Measurements from ENCODE around the gene SHLD1.
A peak's percentile ranks its signal among the peaks of the same experiment; 100 is the strongest.
"Not testable (repeated sequence)": the region's sequence is repeated elsewhere in the genome, so short reads cannot be mapped to it uniquely, and the experiment has no call there.

The SHLD1 gene

DNA sequence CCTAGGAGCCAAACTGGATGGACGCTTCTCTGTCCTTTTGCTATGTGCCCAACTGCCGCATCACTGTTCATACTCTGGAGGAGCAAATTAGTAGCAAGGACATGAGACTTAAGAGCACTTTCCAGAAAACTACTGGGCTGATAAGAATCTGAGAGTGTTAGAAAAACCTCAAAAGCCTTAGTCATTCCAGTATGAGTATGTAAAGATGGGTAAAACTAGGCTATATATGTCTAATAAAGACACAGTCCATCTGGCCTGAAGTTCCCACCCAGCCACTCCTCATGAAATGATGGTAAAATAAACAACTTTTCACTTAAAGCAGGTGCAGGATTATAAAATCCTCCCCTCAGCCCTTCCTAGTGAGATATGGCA, 30.6 kb downstream of the SHLD1 start:
- TF ChIP-seq, protein P1, sequence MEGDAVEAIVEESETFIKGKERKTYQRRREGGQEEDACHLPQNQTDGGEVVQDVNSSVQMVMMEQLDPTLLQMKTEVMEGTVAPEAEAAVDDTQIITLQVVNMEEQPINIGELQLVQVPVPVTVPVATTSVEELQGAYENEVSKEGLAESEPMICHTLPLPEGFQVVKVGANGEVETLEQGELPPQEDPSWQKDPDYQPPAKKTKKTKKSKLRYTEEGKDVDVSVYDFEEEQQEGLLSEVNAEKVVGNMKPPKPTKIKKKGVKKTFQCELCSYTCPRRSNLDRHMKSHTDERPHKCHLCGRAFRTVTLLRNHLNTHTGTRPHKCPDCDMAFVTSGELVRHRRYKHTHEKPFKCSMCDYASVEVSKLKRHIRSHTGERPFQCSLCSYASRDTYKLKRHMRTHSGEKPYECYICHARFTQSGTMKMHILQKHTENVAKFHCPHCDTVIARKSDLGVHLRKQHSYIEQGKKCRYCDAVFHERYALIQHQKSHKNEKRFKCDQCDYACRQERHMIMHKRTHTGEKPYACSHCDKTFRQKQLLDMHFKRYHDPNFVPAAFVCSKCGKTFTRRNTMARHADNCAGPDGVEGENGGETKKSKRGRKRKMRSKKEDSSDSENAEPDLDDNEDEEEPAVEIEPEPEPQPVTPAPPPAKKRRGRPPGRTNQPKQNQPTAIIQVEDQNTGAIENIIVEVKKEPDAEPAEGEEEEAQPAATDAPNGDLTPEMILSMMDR (IDR thresholded peaks at IDR 0.05; ENCODE audit: insufficient read depth, low read depth, low read length, missing control alignments): no peak
- H3K4me3 ChIP-seq (ENCODE audit: low read depth, low read length): no peak overlapping the region
- DNase-seq (ENCODE audit: low read depth): peak; percentile 34

DNA sequence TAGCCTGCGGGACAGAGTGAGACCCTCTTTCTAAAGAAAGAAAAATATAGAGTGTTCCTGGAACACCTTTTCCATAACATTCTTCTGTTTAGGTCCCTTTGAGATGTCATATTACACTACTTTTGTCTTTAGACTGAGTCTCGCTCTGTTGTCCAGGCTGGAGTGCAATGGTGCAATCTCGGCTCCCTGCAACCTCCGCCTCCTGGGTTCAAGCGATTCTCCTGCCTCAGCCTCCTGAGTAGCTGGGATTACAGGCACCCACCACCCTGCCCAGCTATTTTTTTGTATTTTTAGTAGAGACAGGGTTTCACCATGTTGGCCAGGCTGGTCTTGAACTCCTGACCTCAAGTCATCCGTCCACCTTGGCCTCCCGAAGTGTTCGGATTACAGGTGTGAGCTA, 31.2 kb downstream of the SHLD1 start:
- DNase-seq (ENCODE audit: low read depth); H3K4me3 ChIP-seq (ENCODE audit: low read depth, low read length): not testable (repeated sequence)

DNA sequence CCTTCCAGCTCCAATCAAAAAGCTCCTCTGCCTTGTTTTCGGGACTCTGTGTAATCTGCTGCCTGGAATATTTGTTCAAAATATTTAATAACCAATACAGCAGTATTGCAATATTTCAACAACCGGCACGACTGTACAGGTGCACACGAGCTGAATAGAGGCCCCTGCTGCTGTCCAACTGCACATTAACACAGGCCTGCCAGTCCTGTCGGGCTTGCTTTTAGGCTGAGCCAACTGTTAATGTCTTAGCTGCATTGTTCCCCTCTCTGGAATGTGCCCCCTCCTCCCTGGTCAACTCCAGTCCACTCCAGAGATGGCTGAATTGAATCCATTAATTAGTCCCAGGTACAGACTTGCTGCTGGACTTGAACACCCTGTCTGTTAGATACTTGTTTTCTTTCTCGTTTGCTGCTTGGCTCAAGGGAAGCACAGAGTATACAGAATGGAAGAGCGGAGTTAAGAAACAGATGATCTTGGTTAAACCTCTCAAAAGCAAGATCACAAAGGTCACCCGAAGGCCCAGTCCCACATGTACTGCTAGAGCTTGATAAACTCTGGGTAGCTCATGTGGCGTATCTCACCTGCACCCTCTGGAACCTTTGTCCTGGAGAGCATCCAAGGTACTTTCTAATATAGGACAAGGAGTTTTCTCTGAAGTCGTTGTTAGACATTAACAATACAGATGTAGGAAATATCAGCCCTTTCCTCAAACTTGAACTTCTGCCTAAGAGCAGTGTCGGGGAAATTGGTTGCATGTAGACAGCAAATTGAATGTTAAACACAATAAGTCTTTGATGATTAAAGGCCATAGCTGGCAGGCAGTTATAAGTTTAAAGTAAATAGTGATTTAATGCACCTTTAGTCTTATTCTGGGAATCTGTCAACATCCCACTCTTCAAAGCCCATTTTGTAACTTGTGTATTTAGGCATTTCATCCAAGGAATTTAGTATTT, 31.9 kb downstream of the SHLD1 start:
- TF ChIP-seq, protein P1 (IDR thresholded peaks at IDR 0.05; ENCODE audit: insufficient read depth, low read depth, low read length, missing control alignments): no peak
- no peak for DNase-seq (ENCODE audit: low read depth)
- no peak overlapping the region for H3K4me3 ChIP-seq (ENCODE audit: low read depth, low read length)

DNA sequence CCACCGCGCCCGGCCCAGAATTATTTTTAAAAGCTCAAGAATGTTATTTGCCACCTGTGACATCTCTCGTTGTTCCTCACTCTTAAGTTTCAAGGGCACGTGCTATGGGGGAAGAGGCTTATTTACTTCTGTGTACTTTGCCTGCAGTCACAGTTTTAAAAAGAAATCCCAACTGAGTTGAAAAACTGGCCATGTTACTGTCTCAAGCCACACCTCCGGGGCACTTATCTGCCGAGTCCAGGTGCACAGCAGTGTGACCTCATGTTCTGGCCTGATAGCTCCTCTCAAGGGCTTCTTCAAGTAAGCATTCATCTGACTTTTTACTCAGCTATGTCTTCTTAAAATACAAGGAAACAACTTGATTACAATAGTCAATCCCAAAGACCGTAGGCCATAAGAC, 34.5 kb downstream of the SHLD1 start:
- TF ChIP-seq, protein P1 (IDR thresholded peaks at IDR 0.05; ENCODE audit: insufficient read depth, low read depth, low read length, missing control alignments): no peak
- H3K4me3 ChIP-seq (ENCODE audit: low read depth, low read length): no peak overlapping the region
- no peak for DNase-seq (ENCODE audit: low read depth)

DNA sequence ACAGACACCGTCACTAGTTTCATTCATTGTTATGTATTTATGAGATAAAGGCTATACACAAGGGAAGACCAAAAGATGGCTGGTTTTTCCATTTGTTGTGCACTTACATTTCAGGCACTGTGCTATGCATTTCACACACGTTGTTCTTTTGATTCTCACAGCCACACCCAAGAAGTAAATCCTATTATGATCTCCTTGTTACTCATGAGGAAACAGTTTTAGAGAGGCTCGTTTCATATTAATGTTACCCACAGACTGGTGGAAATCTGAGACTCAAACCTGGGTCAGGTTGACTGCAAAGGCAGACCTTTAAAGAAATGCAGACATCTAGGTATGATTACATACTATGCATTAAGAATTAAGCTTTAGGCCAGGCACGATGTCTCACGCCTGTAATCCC, 34.9 kb downstream of the SHLD1 start:
- no peak overlapping the region for H3K4me3 ChIP-seq (ENCODE audit: low read depth, low read length)
- DNase-seq (ENCODE audit: low read depth): no peak
- TF ChIP-seq, protein P1 (IDR thresholded peaks at IDR 0.05; ENCODE audit: insufficient read depth, low read depth, low read length, missing control alignments): no peak

DNA sequence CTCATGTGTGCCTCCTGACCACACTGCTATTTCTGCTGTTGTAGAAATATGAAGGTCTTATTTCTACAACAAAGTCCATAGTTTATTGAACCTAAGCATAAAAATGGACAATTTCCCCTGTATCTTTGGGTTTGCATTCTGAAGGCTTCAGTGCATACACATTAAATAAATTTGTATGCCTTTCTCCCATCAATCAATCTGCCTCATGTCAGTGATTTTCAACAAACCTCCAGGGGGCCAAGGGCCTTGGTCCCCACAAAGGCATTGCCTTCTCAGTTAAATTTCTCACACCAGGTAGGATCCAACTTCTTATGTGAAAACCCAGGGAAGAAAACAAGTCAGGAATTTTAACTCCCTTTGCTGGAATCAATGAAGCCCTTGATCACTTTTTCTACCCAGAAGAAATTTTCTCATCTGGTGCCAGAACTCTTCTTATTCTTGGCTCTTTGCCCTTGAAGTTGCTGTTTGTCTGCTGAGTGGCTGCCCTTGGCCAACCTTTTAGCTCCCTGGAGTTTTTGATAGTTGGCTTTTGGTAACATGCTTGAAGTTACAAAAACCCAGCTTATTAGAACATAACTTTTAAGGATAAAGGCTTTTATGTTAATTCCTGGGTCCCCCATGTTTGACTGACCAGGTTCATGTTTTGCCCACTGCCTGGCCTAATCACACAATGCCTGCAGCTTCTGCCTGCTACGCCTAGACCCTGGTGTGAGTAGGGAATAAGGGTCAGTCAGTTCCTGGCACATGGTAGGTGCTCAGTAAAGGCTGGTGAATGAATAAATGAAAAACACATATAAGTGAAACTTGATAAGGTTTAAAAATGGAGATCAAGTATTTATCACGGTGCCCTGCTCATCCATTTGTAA, 37.0 kb downstream of the SHLD1 start:
- DNase-seq (ENCODE audit: low read depth): no peak
- TF ChIP-seq, protein P1 (IDR thresholded peaks at IDR 0.05; ENCODE audit: insufficient read depth, low read depth, low read length, missing control alignments): no peak
- no peak overlapping the region for H3K4me3 ChIP-seq (ENCODE audit: low read depth, low read length)

DNA sequence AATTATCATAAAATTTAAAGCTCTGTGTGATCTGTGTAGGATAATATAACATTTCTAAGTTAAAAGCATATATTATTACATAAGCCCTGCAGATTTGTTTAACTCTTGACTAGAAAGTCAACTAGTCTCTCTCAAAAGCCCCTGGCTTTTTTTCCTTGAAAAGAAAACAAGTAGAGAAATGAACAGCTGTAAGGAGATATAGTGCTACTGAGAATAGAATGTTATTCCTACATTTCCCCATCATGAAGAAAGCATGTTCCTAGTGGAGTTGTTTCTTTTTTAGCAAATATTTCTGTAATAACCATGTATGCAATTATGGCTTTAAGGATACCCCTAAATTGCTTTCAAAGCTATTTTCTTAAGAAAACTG, 37.6 kb downstream of the SHLD1 start:
- no peak for DNase-seq (ENCODE audit: low read depth)
- no peak overlapping the region for H3K4me3 ChIP-seq (ENCODE audit: low read depth, low read length)
- TF ChIP-seq, protein P1 (IDR thresholded peaks at IDR 0.05; ENCODE audit: insufficient read depth, low read depth, low read length, missing control alignments): no peak

Measured in GM12865 (cell line).